Activated B cell treated with CpG ODN at 0.5 μM for 24 hours (primary cell): Measurements from ENCODE around the gene PPM1A. TPM values are rescaled to one million over a fixed set of nuclear protein-coding genes. Genes with fewer than 3 reads are reported as not detected.

ENCODE experiments used
- ATAC-seq: fragments of 200-7000 bp; cut with Tn5 transposase; one replicate; pipeline ENCODE4 v1.10.0; 2021; ENCODE audit warnings: low read depth, mild to moderate bottlenecking, moderate library complexity
- CTCF ChIA-PET: fragments of 350-600 bp; sonication (Branson Sonifier 250); formaldehyde crosslinking; loops from one replicate; lab custom pipeline; 2021; ENCODE audit warnings: antibody characterized with exemption; lab: Charles Lee
- POLR2A ChIA-PET: fragments of 350-600 bp; sonication (Branson Sonifier 250); formaldehyde crosslinking; loops from one replicate; lab custom pipeline; 2021; ENCODE audit warnings: antibody characterized with exemption; lab: Charles Lee
- DNase-seq: peaks from one replicate; pipeline ENCODE4 v3.0.0; 2022
- H3K27ac Mint-ChIP-seq: one replicate; pipeline ENCODE4 v1.8.0; 2020; ENCODE audit warnings: mixed read lengths
- H3K27me3 Mint-ChIP-seq: one replicate; pipeline ENCODE4 v1.8.0; 2021; ENCODE audit warnings: mixed read lengths
- H3K36me3 Mint-ChIP-seq: one replicate; pipeline ENCODE4 v1.8.0; 2021; ENCODE audit warnings: low read depth, mixed read lengths
- H3K4me1 Mint-ChIP-seq: one replicate; pipeline ENCODE4 v1.8.0; 2021; ENCODE audit warnings: mixed read lengths
- H3K4me3 Mint-ChIP-seq: one replicate; pipeline ENCODE4 v1.8.0; 2020; ENCODE audit warnings: mild to moderate bottlenecking, mixed read lengths
- H3K9me3 Mint-ChIP-seq: one replicate; pipeline ENCODE4 v1.8.0; 2020; ENCODE audit warnings: mixed read lengths
- intact Hi-C: fragments of 100-400 bp; cut with micrococcal nuclease; formaldehyde crosslinking; loops from one replicate; pipeline ENCODE4 v1.15.1; 2024
- total RNA-seq: library from RNA; stranded (reverse); gene quantifications from 2 replicates; pipeline ENCODE4 v1.2.3, GENCODE V29; 2022
- TF ChIP-seq, protein P1 (sequence below): fragments of 200-600 bp; IDR thresholded peaks from one replicate; pipeline ENCODE4 v1.8.0; 2022; ENCODE audit warnings: antibody characterized with exemption, mild to moderate bottlenecking

PPM1A gene
- total RNA-seq, 1 donor from 2014 or later = 47.5 TPM

DNA sequence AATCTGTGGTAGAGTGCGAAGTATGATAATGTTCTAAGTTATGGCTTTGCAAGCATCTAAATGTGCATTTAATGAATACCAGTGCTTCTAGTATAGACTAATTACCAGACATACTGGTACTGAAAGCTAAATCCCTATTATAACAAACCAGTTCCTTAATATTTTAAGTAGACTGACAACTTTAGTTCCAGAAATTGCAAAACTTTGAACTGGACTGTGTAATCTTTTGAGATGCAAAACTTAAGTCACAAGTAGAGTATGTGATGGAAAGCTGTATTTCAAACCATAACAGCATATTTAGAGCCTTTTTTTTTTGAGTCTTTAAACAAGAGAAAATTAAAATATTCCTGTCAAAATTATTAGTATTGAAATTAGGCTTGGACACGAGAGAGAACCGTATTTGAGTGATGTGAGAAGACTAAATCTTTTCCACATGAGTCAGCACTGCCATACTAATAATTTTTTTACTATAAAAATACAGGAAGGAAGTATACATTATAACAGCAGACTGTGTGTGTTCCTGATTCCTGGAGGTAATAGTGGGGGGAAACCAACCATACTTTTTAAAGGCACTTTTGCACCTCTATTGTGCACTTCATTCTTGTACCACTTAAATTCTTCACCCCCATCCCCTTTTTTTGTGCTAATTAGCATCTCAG lies 45.5 kb downstream of the PPM1A start:
- H3K27ac Mint-ChIP-seq = no peak overlapping the region
- no peaks in the 10 kb centered on the region for H3K27me3 Mint-ChIP-seq
- peaks cover 42% of the 10 kb centered on the region for H3K36me3 Mint-ChIP-seq
- no peaks in the 10 kb centered on the region for H3K4me1 Mint-ChIP-seq
- DNase-seq = no peak
- ChIA-PET POLR2A (no interaction called here), CTCF (no interaction called here)
- ATAC-seq = no peak
- intact Hi-C loops = no loop called here
- H3K4me3 Mint-ChIP-seq = no peak overlapping the region
- H3K9me3 Mint-ChIP-seq = no peaks in the 10 kb centered on the region
- TF ChIP-seq, protein P1, sequence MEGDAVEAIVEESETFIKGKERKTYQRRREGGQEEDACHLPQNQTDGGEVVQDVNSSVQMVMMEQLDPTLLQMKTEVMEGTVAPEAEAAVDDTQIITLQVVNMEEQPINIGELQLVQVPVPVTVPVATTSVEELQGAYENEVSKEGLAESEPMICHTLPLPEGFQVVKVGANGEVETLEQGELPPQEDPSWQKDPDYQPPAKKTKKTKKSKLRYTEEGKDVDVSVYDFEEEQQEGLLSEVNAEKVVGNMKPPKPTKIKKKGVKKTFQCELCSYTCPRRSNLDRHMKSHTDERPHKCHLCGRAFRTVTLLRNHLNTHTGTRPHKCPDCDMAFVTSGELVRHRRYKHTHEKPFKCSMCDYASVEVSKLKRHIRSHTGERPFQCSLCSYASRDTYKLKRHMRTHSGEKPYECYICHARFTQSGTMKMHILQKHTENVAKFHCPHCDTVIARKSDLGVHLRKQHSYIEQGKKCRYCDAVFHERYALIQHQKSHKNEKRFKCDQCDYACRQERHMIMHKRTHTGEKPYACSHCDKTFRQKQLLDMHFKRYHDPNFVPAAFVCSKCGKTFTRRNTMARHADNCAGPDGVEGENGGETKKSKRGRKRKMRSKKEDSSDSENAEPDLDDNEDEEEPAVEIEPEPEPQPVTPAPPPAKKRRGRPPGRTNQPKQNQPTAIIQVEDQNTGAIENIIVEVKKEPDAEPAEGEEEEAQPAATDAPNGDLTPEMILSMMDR = no peak

DNA sequence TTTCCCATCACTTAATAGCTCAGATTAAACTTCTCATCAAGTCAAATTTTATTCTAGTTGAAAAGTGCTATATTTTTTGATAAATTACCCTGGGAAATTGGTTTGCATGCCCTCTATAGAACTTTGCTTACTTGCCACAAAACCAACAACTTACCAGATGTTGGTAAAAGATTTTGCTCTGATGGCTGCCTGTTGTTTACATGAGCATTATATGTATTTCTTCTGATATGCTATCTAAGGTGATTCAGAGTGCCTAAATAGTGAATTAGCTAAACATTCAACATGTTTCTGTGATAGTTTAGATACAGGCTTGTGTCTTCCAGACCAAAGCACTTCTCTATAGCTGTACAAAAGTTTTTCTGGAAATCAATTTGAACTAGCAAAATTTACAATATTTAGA lies 51.0 kb downstream of the PPM1A start:
- ChIA-PET CTCF (interaction anchor here (1.1 kb wide), 1 partner anchor 32 kb away, joined by 6 read pairs; no protein-coding TSS in a partner anchor), POLR2A (no interaction called here)
- TF ChIP-seq, protein P1 = no peak
- no peak for DNase-seq
- intact Hi-C loops = no loop called here
- Mint-ChIP-seq H3K27me3 (no peaks in the 10 kb centered on the region), H3K27ac (no peak overlapping the region), H3K4me3 (no peak overlapping the region), H3K36me3 (peaks cover 8% of the 10 kb centered on the region), H3K9me3 (no peaks in the 10 kb centered on the region), H3K4me1 (peaks cover 12% of the 10 kb centered on the region)
- ATAC-seq = no peak

DNA sequence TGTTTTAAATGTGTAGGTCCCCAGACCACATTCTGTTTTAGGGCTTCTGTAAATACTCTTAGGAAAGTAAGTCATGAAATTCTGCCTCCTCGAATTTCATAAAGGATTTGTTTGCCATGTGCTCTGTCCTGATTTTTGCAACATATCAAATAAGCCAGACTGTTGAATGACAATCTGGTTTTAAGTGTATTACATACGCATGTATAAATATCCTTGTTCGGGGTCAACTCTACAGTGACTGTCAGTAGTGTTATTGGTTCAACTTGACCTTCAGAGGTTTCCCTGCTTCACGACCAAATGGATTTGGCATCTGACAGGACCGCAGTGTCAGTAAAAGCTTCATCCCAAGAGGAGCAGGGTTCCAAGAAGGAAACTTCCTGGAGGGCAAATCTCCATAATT lies 52.7 kb downstream of the PPM1A start:
- ATAC-seq (no peak), DNase-seq (no peak)
- H3K4me1 Mint-ChIP-seq = peaks cover 12% of the 10 kb centered on the region
- intact Hi-C loops = no loop called here
- ChIA-PET POLR2A (no interaction called here), CTCF (no interaction called here)
- H3K36me3 Mint-ChIP-seq = peaks cover 5% of the 10 kb centered on the region
- H3K4me3 Mint-ChIP-seq = no peak overlapping the region
- no peak overlapping the region for H3K27ac Mint-ChIP-seq
- no peaks in the 10 kb centered on the region for H3K27me3 Mint-ChIP-seq
- TF ChIP-seq, protein P1 = no peak
- H3K9me3 Mint-ChIP-seq = peaks cover 11% of the 10 kb centered on the region

DNA sequence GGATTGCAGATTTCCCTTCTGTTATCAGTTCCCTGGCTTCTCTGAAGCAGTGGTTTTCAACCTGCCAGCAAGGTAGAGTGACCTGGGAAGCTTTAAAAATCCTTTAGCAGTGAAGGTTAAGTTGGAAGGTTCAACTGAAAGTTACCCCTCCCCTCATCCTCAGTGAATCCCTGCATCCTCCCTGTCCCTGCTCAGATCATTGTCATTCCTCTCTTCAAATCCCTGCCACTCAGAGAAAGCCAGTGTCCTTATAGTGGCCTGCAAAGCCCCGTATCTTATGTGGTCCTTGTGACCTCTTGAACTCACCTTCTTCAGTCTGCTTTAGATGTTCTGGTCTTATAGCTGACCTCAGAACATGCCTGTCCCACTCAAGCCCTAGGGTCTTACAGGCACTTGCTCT lies 53.6 kb downstream of the PPM1A start:
- H3K36me3 Mint-ChIP-seq = no peaks in the 10 kb centered on the region
- ChIA-PET CTCF (no interaction called here), POLR2A (no interaction called here)
- H3K27me3 Mint-ChIP-seq = no peaks in the 10 kb centered on the region
- ATAC-seq = no peak
- peaks cover 12% of the 10 kb centered on the region for H3K4me1 Mint-ChIP-seq
- intact Hi-C loops = no loop called here
- peaks cover 15% of the 10 kb centered on the region for H3K9me3 Mint-ChIP-seq
- TF ChIP-seq, protein P1 = no peak
- DNase-seq = no peak
- no peak overlapping the region for H3K4me3 Mint-ChIP-seq
- no peak overlapping the region for H3K27ac Mint-ChIP-seq

DNA sequence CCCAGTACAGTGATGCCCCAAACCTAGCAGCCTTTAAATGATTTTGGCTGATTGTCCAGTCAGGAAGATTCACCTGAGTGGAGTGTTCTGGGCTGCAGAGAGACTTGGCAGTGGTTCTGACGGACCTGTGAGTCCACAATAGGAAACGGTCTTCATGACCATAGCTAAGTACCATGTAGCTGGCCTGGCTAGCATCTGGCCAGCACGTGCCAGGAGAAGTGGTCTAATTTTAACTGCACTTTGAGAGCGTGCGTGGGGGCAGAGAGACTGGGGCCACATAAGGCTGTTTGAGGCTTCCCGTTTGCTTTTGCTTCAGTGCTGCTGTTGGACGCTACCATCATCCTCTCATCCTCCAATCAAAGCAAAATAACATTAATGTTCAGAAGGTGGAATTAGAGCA lies 54.7 kb downstream of the PPM1A start:
- Mint-ChIP-seq H3K4me3 (no peak overlapping the region), H3K27ac (no peak overlapping the region), H3K36me3 (no peaks in the 10 kb centered on the region), H3K9me3 (peaks cover 15% of the 10 kb centered on the region), H3K4me1 (peaks cover 12% of the 10 kb centered on the region), H3K27me3 (no peaks in the 10 kb centered on the region)
- ChIA-PET CTCF (no interaction called here), POLR2A (no interaction called here)
- ATAC-seq (no peak), DNase-seq (no peak)
- intact Hi-C loops = no loop called here
- TF ChIP-seq, protein P1 = no peak
